ENCODE data around the gene CACNG1. TPM values are rescaled to one million over a fixed set of nuclear protein-coding genes. Genes with fewer than 3 reads are reported as not detected.

Gene CACNG1
- polyA plus RNA-seq, 1 donor from 2014 or later, result 0.77 TPM

DNA sequence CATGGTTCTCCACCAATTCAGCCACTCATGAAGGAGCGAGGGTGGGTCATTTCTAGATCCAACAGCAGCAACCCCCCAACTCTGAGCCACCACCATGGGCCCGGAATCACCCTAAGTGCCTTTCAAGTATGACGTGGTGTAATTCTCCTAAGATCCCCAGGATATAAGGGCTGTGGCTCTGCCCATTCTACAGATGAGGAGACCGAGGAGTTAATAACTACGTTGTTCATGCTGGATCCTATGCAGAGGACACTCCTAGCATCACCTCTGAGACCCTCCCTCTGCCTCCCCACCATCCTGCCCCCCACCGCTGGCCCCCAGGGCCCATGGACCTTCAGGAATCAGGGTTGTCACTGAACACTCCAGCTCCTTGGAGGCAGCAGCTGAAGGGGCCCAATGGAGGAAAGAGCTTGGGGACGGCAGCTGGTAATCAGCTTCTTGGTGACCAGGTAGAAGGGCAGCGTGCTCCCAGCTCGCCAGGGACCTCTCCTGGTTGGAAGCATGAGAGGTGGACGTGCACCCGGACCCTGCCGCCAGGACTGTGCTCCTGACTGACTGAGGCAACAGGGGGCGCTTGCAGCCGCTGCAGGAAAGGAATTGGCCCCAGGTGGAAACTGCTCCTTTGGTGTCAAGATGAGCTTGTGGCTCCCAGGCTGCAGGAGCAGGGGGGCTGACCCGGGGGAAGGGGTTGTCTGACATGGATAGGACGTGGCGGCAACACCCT lies 28.2 kb upstream of the CACNG1 start:
- Histone ChIP-seq H3K4me2 (ENCODE audit: low read length) (no peak overlapping the region), H3F3A (ENCODE audit: insufficient read depth, low read length, poor library complexity, severe bottlenecking) (no peaks in the 10 kb centered on the region), H3K9me3 (ENCODE audit: low read length) (no peaks in the 10 kb centered on the region), H4K20me1 (ENCODE audit: insufficient read depth) (no peaks in the 10 kb centered on the region), H3K9me2 (ENCODE audit: insufficient read depth, low read length) (no peaks in the 10 kb centered on the region), H3K79me2 (replicated peaks; ENCODE audit: insufficient read depth, low read length) (no peaks in the 10 kb centered on the region), H3K27ac (ENCODE audit: low read length) (no peak overlapping the region), H3K9ac (ENCODE audit: low read length) (no peak overlapping the region), H2AFZ (ENCODE audit: low read depth, low read length) (no peak overlapping the region), H3K36me3 (ENCODE audit: insufficient read depth, low read length) (peaks cover 8% of the 10 kb centered on the region), H3K4me3 (ENCODE audit: low read length) (no peak overlapping the region), H3K27me3 (ENCODE audit: insufficient read depth, low read depth, low read length) (no peaks in the 10 kb centered on the region)
- TF ChIP-seq SMC3 (conservative IDR thresholded peaks at IDR 0.05; ENCODE audit: poor library complexity), result no peak
- peak; percentile 10 for TF ChIP-seq POLR2AphosphoS5 (IDR thresholded peaks at IDR 0.05)

GRCh38 chr17:67017910-67018309 lies 26.4 kb upstream of the CACNG1 start:
- Histone ChIP-seq H3K27ac (ENCODE audit: low read length) (peak overlapping the region; percentile 47), H3K4me2 (ENCODE audit: low read length) (no peak overlapping the region), H3K9ac (ENCODE audit: low read length) (no peak overlapping the region), H3K9me2 (ENCODE audit: insufficient read depth, low read length) (no peaks in the 10 kb centered on the region), H3K9me3 (ENCODE audit: low read length) (no peaks in the 10 kb centered on the region), H3K79me2 (replicated peaks; ENCODE audit: insufficient read depth, low read length) (no peaks in the 10 kb centered on the region), H3K4me3 (ENCODE audit: low read length) (no peak overlapping the region), H3F3A (ENCODE audit: insufficient read depth, low read length, poor library complexity, severe bottlenecking) (no peaks in the 10 kb centered on the region), H3K27me3 (ENCODE audit: insufficient read depth, low read depth, low read length) (no peaks in the 10 kb centered on the region), H3K36me3 (ENCODE audit: insufficient read depth, low read length) (peaks cover 1% of the 10 kb centered on the region), H4K20me1 (ENCODE audit: insufficient read depth) (no peaks in the 10 kb centered on the region), H2AFZ (ENCODE audit: low read depth, low read length) (no peak overlapping the region)
- TF ChIP-seq MXI1 (conservative IDR thresholded peaks at IDR 0.05; ENCODE audit: poor library complexity, severe bottlenecking), result no peak
- no peak for TF ChIP-seq TAF1 (IDR thresholded peaks at IDR 0.05; ENCODE audit: low read depth)
- TF ChIP-seq POLR2AphosphoS5 (IDR thresholded peaks at IDR 0.05), result no peak
- no peak for TF ChIP-seq SMC3 (conservative IDR thresholded peaks at IDR 0.05; ENCODE audit: poor library complexity)
- TF ChIP-seq EZH2 (IDR thresholded peaks at IDR 0.05; ENCODE audit: borderline replicate concordance, insufficient read depth, low read length, poor library complexity, severe bottlenecking), result no peak
- no peak for TF ChIP-seq EP300 (conservative IDR thresholded peaks at IDR 0.05; ENCODE audit: poor library complexity, severe bottlenecking)
- TF ChIP-seq RAD21 (conservative IDR thresholded peaks at IDR 0.05), result no peak
- no peak for TF ChIP-seq CTCF (IDR thresholded peaks at IDR 0.05; ENCODE audit: poor library complexity, severe bottlenecking)
- no peak for TF ChIP-seq REST (IDR thresholded peaks at IDR 0.05; ENCODE audit: borderline replicate concordance)

All from neural cell (in vitro differentiated cells).